Measurements from ENCODE around the gene PKNOX1. TPM values are rescaled to one million over a fixed set of nuclear protein-coding genes. Genes with fewer than 3 reads are reported as not detected.

PKNOX1 gene
- total and polyA plus RNA-seq, 4 donors = 18.3 to 28.8 (median 23.8) TPM

Small RNAs within 50 kb of the gene (small RNA-seq; reads per million reads assigned to genes)
- gene MIR5692B (ENCODE audit: low replicate concordance) = not detected

Other genes with a start within 250 kb of the PKNOX1 start
- 1 to 10 TPM; 7.7 to 9.0 TPM for gene WDR4, start 95.0 kb upstream of the PKNOX1 start, total RNA-seq
- 10 to 100 TPM; 10.9 to 16.3 TPM for gene WDR4, start 95.0 kb upstream of the PKNOX1 start, polyA plus RNA-seq (ENCODE audit: insufficient read length in 2 of 2)
- 10 to 100 TPM; 34.0 to 44.0 TPM for gene NDUFV3, start 81.3 kb upstream of the PKNOX1 start, total RNA-seq
- 10 to 100 TPM; 25.9 to 38.2 TPM for gene NDUFV3, start 81.3 kb upstream of the PKNOX1 start, polyA plus RNA-seq (ENCODE audit: insufficient read length in 2 of 2)
- gene ERVH48-1, start 48.9 kb upstream of the PKNOX1 start, total RNA-seq = under 1 TPM in 1 of 2 donors, not detected in 1; 0.17 TPM
- 1 to 10 TPM in 1 of 2 donors, under 1 TPM in 1; 0.43 to 2.0 TPM for gene ERVH48-1, start 48.9 kb upstream of the PKNOX1 start, polyA plus RNA-seq (ENCODE audit: insufficient read length in 2 of 2)
- gene CBS, start 101.3 kb downstream of the PKNOX1 start, total RNA-seq = 10 to 100 TPM; 25.8 to 29.1 TPM
- 100 to 1,000 TPM; 126 to 135 TPM for gene CBS, start 101.3 kb downstream of the PKNOX1 start, polyA plus RNA-seq (ENCODE audit: insufficient read length in 2 of 2)
- gene U2AF1, start 133.0 kb downstream of the PKNOX1 start, total RNA-seq = 10 to 100 TPM; 14.4 to 25.7 TPM
- gene U2AF1, start 133.0 kb downstream of the PKNOX1 start, polyA plus RNA-seq (ENCODE audit: insufficient read length in 2 of 2) = 10 to 100 TPM; 30.6 to 58.5 TPM
- gene CRYAA, start 194.4 kb downstream of the PKNOX1 start, total RNA-seq = not detected
- gene CRYAA, start 194.4 kb downstream of the PKNOX1 start, polyA plus RNA-seq (ENCODE audit: insufficient read length in 2 of 2) = not detected